ENCODE results near the gene MDH1. TPM values are rescaled to one million over a fixed set of nuclear protein-coding genes. Genes with fewer than 3 reads are reported as not detected.
A peak's percentile ranks its signal among the peaks of the same experiment; 100 is the strongest.

MDH1 gene
- total and polyA plus RNA-seq, 9 of the 15 experiments (the other 6 are each of a cell fraction or from before 2014, with no cell fraction given): 191 to 1,225 (median 284) TPM

DNA sequence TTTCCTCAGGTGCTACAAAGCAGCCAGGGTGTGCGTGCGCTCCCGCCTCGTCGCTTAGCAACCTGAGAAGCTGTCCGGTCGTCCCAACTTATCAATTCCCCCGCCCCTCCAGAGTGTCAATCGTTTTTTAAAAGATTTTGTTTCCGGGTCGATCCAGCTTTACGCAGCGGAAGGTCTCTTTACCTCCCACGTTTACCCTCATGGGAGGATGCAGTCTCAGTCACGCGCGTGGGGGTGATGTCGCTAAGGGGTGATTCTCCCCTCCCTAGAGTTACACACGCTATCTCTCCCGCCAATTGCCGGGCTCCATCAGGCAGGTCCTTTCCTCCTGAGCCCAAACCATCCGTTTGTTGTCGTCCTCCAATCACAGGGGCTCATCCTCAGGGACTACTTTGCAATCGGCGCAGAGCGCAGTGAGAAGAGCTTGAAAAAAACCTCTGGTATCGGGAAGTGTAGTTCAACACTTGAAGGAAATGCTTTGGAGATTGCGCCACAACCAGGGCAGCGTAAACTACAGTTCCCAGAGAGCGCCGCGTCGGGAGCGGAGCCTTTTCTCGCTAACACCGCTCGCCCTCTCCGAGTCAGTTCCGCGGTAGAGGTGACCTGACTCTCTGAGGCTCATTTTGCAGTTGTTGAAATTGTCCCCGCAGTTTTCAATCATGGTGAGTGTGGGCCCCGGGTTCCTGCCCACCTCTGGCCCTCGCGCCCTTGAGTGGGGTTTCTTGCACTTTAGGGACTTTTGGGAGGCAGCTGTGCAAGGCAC, at the start of gene MDH1, which contains the start of gene WDPCP (continued):
- TF ChIP-seq ETV6 (IDR thresholded peaks at IDR 0.05; ENCODE audit: borderline replicate concordance in 1 of 2, low read depth in 2 of 2, low read length in 1 of 2): peak in 1 of 2 experiments; percentile 10; a peak in 1 of 4 replicates
- no peak for TF ChIP-seq ETV6 (CRISPR knock-in tag; IDR thresholded peaks at IDR 0.05; ENCODE audit: borderline replicate concordance)
- peak; percentile 97 for TF ChIP-seq ESRRA (IDR thresholded peaks at IDR 0.05; ENCODE audit: borderline replicate concordance, low read depth)
- TF ChIP-seq PML (IDR thresholded peaks at IDR 0.05; ENCODE audit: low read length): peak; percentile 85
- TF ChIP-seq OTX1 (CRISPR knock-in tag; IDR thresholded peaks at IDR 0.05): 0 out of 2 replicates have a peak, but pooled peaks have one; percentile 56
- TF ChIP-seq, protein P1, sequence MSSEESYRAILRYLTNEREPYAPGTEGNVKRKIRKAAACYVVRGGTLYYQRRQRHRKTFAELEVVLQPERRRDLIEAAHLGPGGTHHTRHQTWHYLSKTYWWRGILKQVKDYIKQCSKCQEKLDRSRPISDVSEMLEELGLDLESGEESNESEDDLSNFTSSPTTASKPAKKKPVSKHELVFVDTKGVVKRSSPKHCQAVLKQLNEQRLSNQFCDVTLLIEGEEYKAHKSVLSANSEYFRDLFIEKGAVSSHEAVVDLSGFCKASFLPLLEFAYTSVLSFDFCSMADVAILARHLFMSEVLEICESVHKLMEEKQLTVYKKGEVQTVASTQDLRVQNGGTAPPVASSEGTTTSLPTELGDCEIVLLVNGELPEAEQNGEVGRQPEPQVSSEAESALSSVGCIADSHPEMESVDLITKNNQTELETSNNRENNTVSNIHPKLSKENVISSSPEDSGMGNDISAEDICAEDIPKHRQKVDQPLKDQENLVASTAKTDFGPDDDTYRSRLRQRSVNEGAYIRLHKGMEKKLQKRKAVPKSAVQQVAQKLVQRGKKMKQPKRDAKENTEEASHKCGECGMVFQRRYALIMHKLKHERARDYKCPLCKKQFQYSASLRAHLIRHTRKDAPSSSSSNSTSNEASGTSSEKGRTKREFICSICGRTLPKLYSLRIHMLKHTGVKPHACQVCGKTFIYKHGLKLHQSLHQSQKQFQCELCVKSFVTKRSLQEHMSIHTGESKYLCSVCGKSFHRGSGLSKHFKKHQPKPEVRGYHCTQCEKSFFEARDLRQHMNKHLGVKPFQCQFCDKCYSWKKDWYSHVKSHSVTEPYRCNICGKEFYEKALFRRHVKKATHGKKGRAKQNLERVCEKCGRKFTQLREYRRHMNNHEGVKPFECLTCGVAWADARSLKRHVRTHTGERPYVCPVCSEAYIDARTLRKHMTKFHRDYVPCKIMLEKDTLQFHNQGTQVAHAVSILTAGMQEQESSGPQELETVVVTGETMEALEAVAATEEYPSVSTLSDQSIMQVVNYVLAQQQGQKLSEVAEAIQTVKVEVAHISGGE (CRISPR knock-in tag; IDR thresholded peaks at IDR 0.05): peak; percentile 90 to 98 (median 96); a peak in 5 of 6 replicates
- no peak for TF ChIP-seq SIRT6 (IDR thresholded peaks at IDR 0.05; ENCODE audit: low read depth, low read length)
- TF ChIP-seq, protein P2, sequence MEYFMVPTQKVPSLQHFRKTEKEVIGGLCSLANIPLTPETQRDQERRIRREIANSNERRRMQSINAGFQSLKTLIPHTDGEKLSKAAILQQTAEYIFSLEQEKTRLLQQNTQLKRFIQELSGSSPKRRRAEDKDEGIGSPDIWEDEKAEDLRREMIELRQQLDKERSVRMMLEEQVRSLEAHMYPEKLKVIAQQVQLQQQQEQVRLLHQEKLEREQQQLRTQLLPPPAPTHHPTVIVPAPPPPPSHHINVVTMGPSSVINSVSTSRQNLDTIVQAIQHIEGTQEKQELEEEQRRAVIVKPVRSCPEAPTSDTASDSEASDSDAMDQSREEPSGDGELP (CRISPR knock-in tag; IDR thresholded peaks at IDR 0.05; ENCODE audit: borderline replicate concordance): peak; percentile 41
- TF ChIP-seq, protein P3, sequence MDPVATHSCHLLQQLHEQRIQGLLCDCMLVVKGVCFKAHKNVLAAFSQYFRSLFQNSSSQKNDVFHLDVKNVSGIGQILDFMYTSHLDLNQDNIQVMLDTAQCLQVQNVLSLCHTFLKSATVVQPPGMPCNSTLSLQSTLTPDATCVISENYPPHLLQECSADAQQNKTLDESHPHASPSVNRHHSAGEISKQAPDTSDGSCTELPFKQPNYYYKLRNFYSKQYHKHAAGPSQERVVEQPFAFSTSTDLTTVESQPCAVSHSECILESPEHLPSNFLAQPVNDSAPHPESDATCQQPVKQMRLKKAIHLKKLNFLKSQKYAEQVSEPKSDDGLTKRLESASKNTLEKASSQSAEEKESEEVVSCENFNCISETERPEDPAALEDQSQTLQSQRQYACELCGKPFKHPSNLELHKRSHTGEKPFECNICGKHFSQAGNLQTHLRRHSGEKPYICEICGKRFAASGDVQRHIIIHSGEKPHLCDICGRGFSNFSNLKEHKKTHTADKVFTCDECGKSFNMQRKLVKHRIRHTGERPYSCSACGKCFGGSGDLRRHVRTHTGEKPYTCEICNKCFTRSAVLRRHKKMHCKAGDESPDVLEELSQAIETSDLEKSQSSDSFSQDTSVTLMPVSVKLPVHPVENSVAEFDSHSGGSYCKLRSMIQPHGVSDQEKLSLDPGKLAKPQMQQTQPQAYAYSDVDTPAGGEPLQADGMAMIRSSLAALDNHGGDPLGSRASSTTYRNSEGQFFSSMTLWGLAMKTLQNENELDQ (CRISPR knock-in tag; IDR thresholded peaks at IDR 0.05; ENCODE audit: borderline replicate concordance): no peak
- peak; percentile 45 for TF ChIP-seq NFYB (IDR thresholded peaks at IDR 0.05; ENCODE audit: extremely low read depth, insufficient read length)
- TF ChIP-seq ETV5 (CRISPR knock-in tag; IDR thresholded peaks at IDR 0.05; ENCODE audit: low read depth): no peak
- TF ChIP-seq U2AF1 (optimal IDR thresholded peaks at IDR 0.05; ENCODE audit: low read depth, low read length): no peak
- TF ChIP-seq, protein P4, sequence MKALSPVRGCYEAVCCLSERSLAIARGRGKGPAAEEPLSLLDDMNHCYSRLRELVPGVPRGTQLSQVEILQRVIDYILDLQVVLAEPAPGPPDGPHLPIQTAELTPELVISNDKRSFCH (CRISPR knock-in tag; IDR thresholded peaks at IDR 0.05): no peak
- TF ChIP-seq, protein P4 (tag; IDR thresholded peaks at IDR 0.05): peak; percentile 90
- TF ChIP-seq, protein P5, sequence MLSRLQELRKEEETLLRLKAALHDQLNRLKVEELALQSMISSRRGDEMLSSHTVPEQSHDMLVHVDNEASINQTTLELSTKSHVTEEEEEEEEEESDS (CRISPR knock-in tag; IDR thresholded peaks at IDR 0.05): no peak
- no peak for TF ChIP-seq DDX20 (tag; IDR thresholded peaks at IDR 0.05; ENCODE audit: low read depth)
- TF ChIP-seq ZKSCAN1 (IDR thresholded peaks at IDR 0.05; ENCODE audit: low read depth, low read length): no peak
- TF ChIP-seq ZNF668 (CRISPR knock-in tag; IDR thresholded peaks at IDR 0.05): no peak; the same call in 1 of the 2 replicates
- TF ChIP-seq ZNF311 (CRISPR knock-in tag; IDR thresholded peaks at IDR 0.05): peak; percentile 83; the same call in 1 of the 2 replicates

All from K562 (cell line).